ENCODE measurements around the gene NDUFB1. TPM values are rescaled to one million over a fixed set of nuclear protein-coding genes. Genes with fewer than 3 reads are reported as not detected.

The NDUFB1 gene
- total and polyA plus RNA-seq, 5 donors = 404 to 2,907 (median 505) TPM

- Histone ChIP-seq H3K4me1 (ENCODE audit: control insufficient read depth, insufficient read depth, low read length) (peaks cover 6% of the 10 kb centered on the region), H3K27me3 (ENCODE audit: control insufficient read depth, insufficient read depth) (no peaks in the 10 kb centered on the region), H3K27ac (ENCODE audit: low read length) (no peak overlapping the region), H3K4me3 (ENCODE audit: low read length) (no peak overlapping the region), H3K9me3 (ENCODE audit: control insufficient read depth, low read length) (no peaks in the 10 kb centered on the region)
- no peak for DNase-seq
- ATAC-seq = no peak
- intact Hi-C loops (cut with DNase I) = no loop called here
Observed at GRCh38 chr14:92099802-92100201, 21.7 kb downstream of the NDUFB1 start.

- WGBS = 34% methylated on average over 1 of the region's 1 CpG
- H3K4me1 ChIP-seq (ENCODE audit: control insufficient read depth, insufficient read depth, low read length) = no peaks in the 10 kb centered on the region
- intact Hi-C loops (cut with DNase I) = no loop called here
- no peaks in the 10 kb centered on the region for H3K27me3 ChIP-seq (ENCODE audit: control insufficient read depth, insufficient read depth)
- H3K4me3 ChIP-seq (ENCODE audit: low read length) = no peak overlapping the region
- H3K27ac ChIP-seq (ENCODE audit: low read length) = no peak overlapping the region
- H3K9me3 ChIP-seq (ENCODE audit: control insufficient read depth, low read length) = no peaks in the 10 kb centered on the region
- ATAC-seq (no peak), DNase-seq (no peak)
Observed at GRCh38 chr14:92093320-92093719, 28.2 kb downstream of the NDUFB1 start.

- H3K27ac ChIP-seq (ENCODE audit: low read length) = no peak overlapping the region
- H3K27me3 ChIP-seq (ENCODE audit: control insufficient read depth, insufficient read depth) = no peaks in the 10 kb centered on the region
- 93% methylated on average over 5 of the region's 5 CpGs for WGBS
- no peaks in the 10 kb centered on the region for H3K9me3 ChIP-seq (ENCODE audit: control insufficient read depth, low read length)
- DNase-seq (no peak), ATAC-seq (no peak)
- no peaks in the 10 kb centered on the region for H3K4me1 ChIP-seq (ENCODE audit: control insufficient read depth, insufficient read depth, low read length)
- H3K4me3 ChIP-seq (ENCODE audit: low read length) = no peak overlapping the region
- intact Hi-C loops (cut with DNase I) = no loop called here
Observed at GRCh38 chr14:92088494-92088893, 33.0 kb downstream of the NDUFB1 start.

DNA sequence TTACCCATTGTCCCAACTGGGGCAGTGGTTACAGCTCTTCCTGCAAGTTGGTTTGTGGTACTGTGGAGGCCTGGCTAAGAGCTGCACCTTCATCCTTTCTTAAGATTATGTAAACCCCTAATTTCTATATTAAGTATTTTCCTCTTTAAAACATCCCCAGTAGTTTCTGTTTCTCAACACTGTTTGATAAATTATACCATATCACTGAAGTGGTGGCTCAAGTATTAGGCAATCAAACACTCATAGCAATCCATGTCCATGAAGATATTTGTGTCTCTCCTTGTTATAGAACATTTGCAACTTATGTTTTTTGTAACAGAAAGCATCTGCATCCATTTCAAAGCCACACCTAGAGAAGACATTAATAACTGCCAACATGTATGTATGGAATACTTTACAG is 47.0 kb downstream of the NDUFB1 start:
- Histone ChIP-seq H3K4me3 (ENCODE audit: low read length) (no peak overlapping the region), H3K27me3 (ENCODE audit: control insufficient read depth, insufficient read depth) (no peaks in the 10 kb centered on the region), H3K9me3 (ENCODE audit: control insufficient read depth, low read length) (no peaks in the 10 kb centered on the region), H3K27ac (ENCODE audit: low read length) (no peak overlapping the region), H3K4me1 (ENCODE audit: control insufficient read depth, insufficient read depth, low read length) (no peaks in the 10 kb centered on the region)
- DNase-seq (no peak), ATAC-seq (no peak)
- intact Hi-C loops (cut with DNase I) = no loop called here

Other genes starting within 250 kb of the NDUFB1 start
- 100 to 1,000 TPM in 3 of 4 donors, 10 to 100 TPM in 1; 99.7 to 173 (median 152) TPM for gene FBLN5, start 174.0 kb downstream of the NDUFB1 start, total RNA-seq
- gene FBLN5, start 174.0 kb downstream of the NDUFB1 start, polyA plus RNA-seq = 122 TPM
- gene TRIP11, start 81.6 kb downstream of the NDUFB1 start, total RNA-seq = 10 to 100 TPM; 48.3 to 61.1 (median 55.5) TPM
- 6.9 TPM for gene TRIP11, start 81.6 kb downstream of the NDUFB1 start, polyA plus RNA-seq
- 10 to 100 TPM; 16.4 to 24.3 (median 21.7) TPM for gene ATXN3, start 15.1 kb downstream of the NDUFB1 start, total RNA-seq
- gene ATXN3, start 15.1 kb downstream of the NDUFB1 start, polyA plus RNA-seq = 9.6 TPM
- 10 to 100 TPM; 36.3 to 51.1 (median 40.0) TPM for gene CPSF2, start 263 bp upstream of the NDUFB1 start, total RNA-seq
- 9.3 TPM for gene CPSF2, start 263 bp upstream of the NDUFB1 start, polyA plus RNA-seq
- gene SLC24A4, start 201.5 kb upstream of the NDUFB1 start, total RNA-seq = under 1 TPM; 0.48 to 0.56 (median 0.52) TPM
- 0.50 TPM for gene SLC24A4, start 201.5 kb upstream of the NDUFB1 start, polyA plus RNA-seq